Measurements from ENCODE around the gene GRAMD1B.

Gene GRAMD1B

GRCh38 chr11:123410218-123410549, 19.9 kb upstream of the GRAMD1B start:
- Histone ChIP-seq H3K4me3 (ENCODE audit: low read length) (no peak overlapping the region), H3K4me1 (ENCODE audit: control insufficient read depth, insufficient read depth, low read length) (0 out of 2 replicates have a peak, but pooled peaks cover 1% of the 10 kb centered on the region), H3K36me3 (ENCODE audit: control insufficient read depth, insufficient read depth, low read length) (no peaks in the 10 kb centered on the region), H3K27ac (ENCODE audit: low read length) (no peak overlapping the region), H3K27me3 (ENCODE audit: control insufficient read depth, insufficient read depth, low read length) (no peaks in the 10 kb centered on the region), H3K9me3 (ENCODE audit: control insufficient read depth, insufficient read depth, low read length) (no peaks in the 10 kb centered on the region)
- DNase-seq (ENCODE audit: low read depth, low spot score): no peak
- no CpG with 5 or more reads among the region's 3 CpGs for WGBS (ENCODE audit: insufficient coverage, insufficient read length)

- Histone ChIP-seq H3K36me3 (ENCODE audit: control insufficient read depth, insufficient read depth, low read length) (no peaks in the 10 kb centered on the region), H3K9me3 (ENCODE audit: control insufficient read depth, insufficient read depth, low read length) (no peaks in the 10 kb centered on the region), H3K4me1 (ENCODE audit: control insufficient read depth, insufficient read depth, low read length) (0 out of 2 replicates have a peak, but pooled peaks cover 1% of the 10 kb centered on the region), H3K4me3 (ENCODE audit: low read length) (no peak overlapping the region), H3K27me3 (ENCODE audit: control insufficient read depth, insufficient read depth, low read length) (no peaks in the 10 kb centered on the region; the same call in 1 of the 2 replicates), H3K27ac (ENCODE audit: low read length) (no peak overlapping the region)
- no peak for DNase-seq (ENCODE audit: low read depth, low spot score)
- WGBS (ENCODE audit: insufficient coverage, insufficient read length): no CpG with 5 or more reads among the region's 6 CpGs
These were observed 16.4 kb upstream of the GRAMD1B start for GRCh38 chr11:123413636-123414035.

GRCh38 chr11:123416566-123416965, 13.5 kb upstream of the GRAMD1B start:
- DNase-seq (ENCODE audit: low read depth, low spot score): no peak
- H3K27ac ChIP-seq (ENCODE audit: low read length): no peak overlapping the region
- H3K4me1 ChIP-seq (ENCODE audit: control insufficient read depth, insufficient read depth, low read length): no peaks in the 10 kb centered on the region
- no peaks in the 10 kb centered on the region for H3K9me3 ChIP-seq (ENCODE audit: control insufficient read depth, insufficient read depth, low read length)
- no peaks in the 10 kb centered on the region; the same call in 1 of the 2 replicates for H3K27me3 ChIP-seq (ENCODE audit: control insufficient read depth, insufficient read depth, low read length)
- no peaks in the 10 kb centered on the region for H3K36me3 ChIP-seq (ENCODE audit: control insufficient read depth, insufficient read depth, low read length)
- H3K4me3 ChIP-seq (ENCODE audit: low read length): no peak overlapping the region

- Histone ChIP-seq H3K4me3 (ENCODE audit: low read length) (no peak overlapping the region), H3K27me3 (ENCODE audit: control insufficient read depth, insufficient read depth, low read length) (no peaks in the 10 kb centered on the region; the same call in 1 of the 2 replicates), H3K36me3 (ENCODE audit: control insufficient read depth, insufficient read depth, low read length) (no peaks in the 10 kb centered on the region), H3K27ac (ENCODE audit: low read length) (no peak overlapping the region), H3K4me1 (ENCODE audit: control insufficient read depth, insufficient read depth, low read length) (no peaks in the 10 kb centered on the region), H3K9me3 (ENCODE audit: control insufficient read depth, insufficient read depth, low read length) (no peaks in the 10 kb centered on the region)
- no peak for DNase-seq (ENCODE audit: low read depth, low spot score)
- 100% methylated on average over 1 of the region's 4 CpGs for WGBS (ENCODE audit: insufficient coverage, insufficient read length)
These were observed 11.5 kb upstream of the GRAMD1B start for GRCh38 chr11:123418351-123419114.

- no peaks in the 10 kb centered on the region for H3K4me1 ChIP-seq (ENCODE audit: control insufficient read depth, insufficient read depth, low read length)
- H3K27me3 ChIP-seq (ENCODE audit: control insufficient read depth, insufficient read depth, low read length): no peaks in the 10 kb centered on the region; the same call in 1 of the 2 replicates
- no peak for DNase-seq (ENCODE audit: low read depth, low spot score)
- no peak overlapping the region for H3K27ac ChIP-seq (ENCODE audit: low read length)
- H3K9me3 ChIP-seq (ENCODE audit: control insufficient read depth, insufficient read depth, low read length): no peaks in the 10 kb centered on the region
- H3K36me3 ChIP-seq (ENCODE audit: control insufficient read depth, insufficient read depth, low read length): no peaks in the 10 kb centered on the region
- no peak overlapping the region for H3K4me3 ChIP-seq (ENCODE audit: low read length)
- no CpG with 5 or more reads among the region's 4 CpGs for WGBS (ENCODE audit: insufficient coverage, insufficient read length)
These were observed 10.2 kb upstream of the GRAMD1B start for GRCh38 chr11:123419731-123420452.

GRCh38 chr11:123421589-123421988, 8.5 kb upstream of the GRAMD1B start:
- WGBS (ENCODE audit: insufficient coverage, insufficient read length): no CpG with 5 or more reads among the region's 1 CpG
- no peak overlapping the region for H3K4me3 ChIP-seq (ENCODE audit: low read length)
- H3K27me3 ChIP-seq (ENCODE audit: control insufficient read depth, insufficient read depth, low read length): no peaks in the 10 kb centered on the region; the same call in 1 of the 2 replicates
- peaks cover 5% of the 10 kb centered on the region; the same call in 1 of the 2 replicates for H3K4me1 ChIP-seq (ENCODE audit: control insufficient read depth, insufficient read depth, low read length)
- no peak for DNase-seq (ENCODE audit: low read depth, low spot score)
- no peak overlapping the region for H3K27ac ChIP-seq (ENCODE audit: low read length)
- no peaks in the 10 kb centered on the region for H3K9me3 ChIP-seq (ENCODE audit: control insufficient read depth, insufficient read depth, low read length)
- no peaks in the 10 kb centered on the region for H3K36me3 ChIP-seq (ENCODE audit: control insufficient read depth, insufficient read depth, low read length)

GRCh38 chr11:123425367-123425766, 4.7 kb upstream of the GRAMD1B start:
- DNase-seq (ENCODE audit: low read depth, low spot score): no peak
- WGBS (ENCODE audit: insufficient coverage, insufficient read length): no CpG with 5 or more reads among the region's 4 CpGs

GRCh38 chr11:123426789-123427188, 3.3 kb upstream of the GRAMD1B start:
- Histone ChIP-seq H3K27ac (ENCODE audit: low read length) (no peak overlapping the region), H3K4me3 (ENCODE audit: low read length) (no peak overlapping the region), H3K4me1 (ENCODE audit: control insufficient read depth, insufficient read depth, low read length) (peaks cover 8% of the 10 kb centered on the region), H3K27me3 (ENCODE audit: control insufficient read depth, insufficient read depth, low read length) (peaks cover 1% of the 10 kb centered on the region; the same call in 1 of the 2 replicates), H3K9me3 (ENCODE audit: control insufficient read depth, insufficient read depth, low read length) (no peaks in the 10 kb centered on the region), H3K36me3 (ENCODE audit: control insufficient read depth, insufficient read depth, low read length) (no peaks in the 10 kb centered on the region)
- no peak for DNase-seq (ENCODE audit: low read depth, low spot score)
- no CpG with 5 or more reads among the region's 5 CpGs for WGBS (ENCODE audit: insufficient coverage, insufficient read length)

More at GRCh38 chr11:123425367-123425766, 4.7 kb upstream of the GRAMD1B start:
- H3K4me1 ChIP-seq (ENCODE audit: control insufficient read depth, insufficient read depth, low read length): peaks cover 8% of the 10 kb centered on the region
- H3K4me3 ChIP-seq (ENCODE audit: low read length): no peak overlapping the region
- no peaks in the 10 kb centered on the region for H3K36me3 ChIP-seq (ENCODE audit: control insufficient read depth, insufficient read depth, low read length)
- no peak overlapping the region for H3K27ac ChIP-seq (ENCODE audit: low read length)
- no peaks in the 10 kb centered on the region for H3K9me3 ChIP-seq (ENCODE audit: control insufficient read depth, insufficient read depth, low read length)
- H3K27me3 ChIP-seq (ENCODE audit: control insufficient read depth, insufficient read depth, low read length): peaks cover 1% of the 10 kb centered on the region; the same call in 1 of the 2 replicates

- Histone ChIP-seq H3K9me3 (ENCODE audit: control insufficient read depth, insufficient read depth, low read length) (no peaks in the 10 kb centered on the region), H3K27ac (ENCODE audit: low read length) (no peak overlapping the region), H3K4me1 (ENCODE audit: control insufficient read depth, insufficient read depth, low read length) (peaks cover 8% of the 10 kb centered on the region), H3K27me3 (ENCODE audit: control insufficient read depth, insufficient read depth, low read length) (peaks cover 1% of the 10 kb centered on the region; the same call in 1 of the 2 replicates), H3K4me3 (ENCODE audit: low read length) (no peak overlapping the region), H3K36me3 (ENCODE audit: control insufficient read depth, insufficient read depth, low read length) (no peaks in the 10 kb centered on the region)
- no peak for DNase-seq (ENCODE audit: low read depth, low spot score)
- no CpG with 5 or more reads among the region's 2 CpGs for WGBS (ENCODE audit: insufficient coverage, insufficient read length)
These were observed 2.7 kb upstream of the GRAMD1B start for GRCh38 chr11:123427405-123427804.

GRCh38 chr11:123428116-123428715, 1.9 kb upstream of the GRAMD1B start:
- H3K4me3 ChIP-seq (ENCODE audit: low read length): no peak overlapping the region
- no peaks in the 10 kb centered on the region for H3K9me3 ChIP-seq (ENCODE audit: control insufficient read depth, insufficient read depth, low read length)
- no CpG with 5 or more reads among the region's 6 CpGs for WGBS (ENCODE audit: insufficient coverage, insufficient read length)
- H3K4me1 ChIP-seq (ENCODE audit: control insufficient read depth, insufficient read depth, low read length): peaks cover 8% of the 10 kb centered on the region
- H3K27ac ChIP-seq (ENCODE audit: low read length): no peak overlapping the region
- no peak for DNase-seq (ENCODE audit: low read depth, low spot score)
- no peaks in the 10 kb centered on the region for H3K36me3 ChIP-seq (ENCODE audit: control insufficient read depth, insufficient read depth, low read length)
- peaks cover 1% of the 10 kb centered on the region; the same call in 1 of the 2 replicates for H3K27me3 ChIP-seq (ENCODE audit: control insufficient read depth, insufficient read depth, low read length)
